Subcutaneous adipose tissue (tissue), 4 donors: Measurements from ENCODE around the gene BMERB1. TPM values are rescaled to one million over a fixed set of nuclear protein-coding genes. Genes with fewer than 3 reads are reported as not detected.

Experiments
- CTCF ChIP-seq: fragments of 450-650 bp; IDR thresholded peaks from one replicate; pipeline ENCODE4 v1.5.1; 2016; ENCODE audit warnings: low read depth, mild to moderate bottlenecking, control low read depth, antibody characterized with exemption, moderate library complexity
- total RNA-seq, 4 donors: library from RNA; depleted of rRNA; stranded (reverse); fragments of >200 nt; gene quantifications; one replicate each; pipeline ENCODE4 v1.1.0, GENCODE V29; 2016

Gene BMERB1
- total RNA-seq, 4 donors from 2014 or later: 21.8 to 72.2 (median 34.9) TPM

GRCh38 chr16:15466886-15467781 lies 32.7 kb downstream of the BMERB1 start:
- TF ChIP-seq CTCF: no peak

GRCh38 chr16:15477802-15478201 lies 43.4 kb downstream of the BMERB1 start:
- TF ChIP-seq CTCF: no peak

- no peak for TF ChIP-seq CTCF
Observed at GRCh38 chr16:15482068-15482747, 47.8 kb downstream of the BMERB1 start.

- no peak for TF ChIP-seq CTCF
Observed at GRCh38 chr16:15482748-15483298, 48.4 kb downstream of the BMERB1 start.

- no peak for TF ChIP-seq CTCF
Observed at GRCh38 chr16:15483857-15484256, 49.5 kb downstream of the BMERB1 start.

- no peak for TF ChIP-seq CTCF
Observed at GRCh38 chr16:15484662-15485061, 50.3 kb downstream of the BMERB1 start.

- no peak for TF ChIP-seq CTCF
Observed at GRCh38 chr16:15485175-15485574, 50.8 kb downstream of the BMERB1 start.
